Measurements from ENCODE around the gene SYMPK. TPM values are rescaled to one million over a fixed set of nuclear protein-coding genes. Genes with fewer than 3 reads are reported as not detected.
A peak's percentile ranks its signal among the peaks of the same experiment; 100 is the strongest.
"Not testable (repeated sequence)": the region's sequence is repeated elsewhere in the genome, so short reads cannot be mapped to it uniquely, and the experiment has no call there.

The SYMPK gene
- total RNA-seq, 1 donor from 2014 or later: 26.6 TPM

GRCh38 chr19:45885556-45886426, 22.8 kb upstream of the SYMPK start, which contains the start of gene IRF2BP1:
Gene IRF2BP1 (minus strand): TSS chr19:45886141. CDS start chr19:45885774, 367 bp downstream.
- peak; percentile 97 for DNase-seq

GRCh38 chr19:45884682-45885555, 22.0 kb upstream of the SYMPK start:
- peak; percentile 81 for DNase-seq

GRCh38 chr19:45883881-45884681, 21.1 kb upstream of the SYMPK start:
- DNase-seq: no peak

GRCh38 chr19:45883586-45883880, 20.6 kb upstream of the SYMPK start:
- DNase-seq: no peak

- peak; percentile 91 for DNase-seq
Observed at GRCh38 chr19:45882652-45883585, 20.0 kb upstream of the SYMPK start.

- no peak for DNase-seq
Observed at GRCh38 chr19:45881909-45882528, 19.1 kb upstream of the SYMPK start.

GRCh38 chr19:45881082-45881908, 18.3 kb upstream of the SYMPK start:
- DNase-seq: no peak

GRCh38 chr19:45879971-45880370, 17.0 kb upstream of the SYMPK start:
- no peak for DNase-seq

- DNase-seq: no peak
Observed at GRCh38 chr19:45879055-45879454, 16.1 kb upstream of the SYMPK start.

- DNase-seq: no peak
Observed at GRCh38 chr19:45878043-45878794, 15.3 kb upstream of the SYMPK start.

GRCh38 chr19:45876411-45877197, 13.7 kb upstream of the SYMPK start:
- peak; percentile 73 for DNase-seq

- DNase-seq: no peak
Observed at GRCh38 chr19:45876161-45876410, 13.1 kb upstream of the SYMPK start.

GRCh38 chr19:45874620-45874966, 11.6 kb upstream of the SYMPK start:
- no peak for DNase-seq

GRCh38 chr19:45873219-45873772, 10.3 kb upstream of the SYMPK start:
- DNase-seq: no peak

- no peak for DNase-seq
Observed at GRCh38 chr19:45872095-45872919, 9.4 kb upstream of the SYMPK start.

- DNase-seq: no peak
Observed at GRCh38 chr19:45870798-45871197, 7.9 kb upstream of the SYMPK start.

- not testable (repeated sequence) for DNase-seq
Observed at GRCh38 chr19:45867241-45867640, 4.3 kb upstream of the SYMPK start.

Data from tongue (tissue), 2 donors.